ENCODE measurements around the gene NFIX. TPM values are rescaled to one million over a fixed set of nuclear protein-coding genes. Genes with fewer than 3 reads are reported as not detected.

The NFIX gene
- total and polyA plus RNA-seq, 2 of the 13 experiments (the other 11 are each of a cell fraction or from before 2014, with no cell fraction given) = 3.4 to 5.4 TPM

DNA sequence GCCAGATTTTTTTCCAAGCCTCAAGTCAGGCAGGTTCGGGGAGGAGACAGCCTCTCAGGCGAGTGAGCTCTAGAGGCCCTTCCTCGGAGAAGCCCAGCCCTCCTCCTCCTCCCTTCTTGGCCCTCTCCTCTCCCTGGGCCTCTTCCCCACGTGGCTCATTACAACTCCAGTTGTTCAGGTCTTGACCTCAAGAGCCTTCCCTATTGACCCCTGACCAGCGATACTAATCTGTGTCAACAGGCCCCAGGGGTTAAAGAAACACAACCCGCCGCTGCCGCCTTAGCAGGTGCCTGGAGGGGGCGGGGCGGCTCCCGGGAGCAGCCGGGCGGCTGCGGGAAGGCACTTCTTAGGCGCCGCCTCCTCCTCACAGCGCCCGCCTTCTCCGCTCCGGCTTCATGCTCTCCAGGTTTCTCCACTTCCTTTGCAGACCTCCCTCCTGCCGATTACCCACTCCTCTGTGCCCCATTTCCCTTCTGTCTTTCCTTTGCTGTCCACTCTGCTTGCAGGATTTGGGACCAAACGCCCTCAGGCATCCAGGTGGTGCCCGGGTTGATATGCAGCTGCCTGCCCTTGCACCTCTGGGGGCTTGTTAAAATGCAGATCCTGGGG lies 56.4 kb downstream of the NFIX start (continued):
- TF ChIP-seq ZNF281 (CRISPR knock-in tag; IDR thresholded peaks at IDR 0.05; ENCODE audit: borderline replicate concordance) = peak; percentile 90
- TF ChIP-seq ZNF639 (CRISPR knock-in tag; conservative IDR thresholded peaks at IDR 0.05) = 0 out of 2 replicates have a peak, but pooled peaks have one; percentile 35
- TF ChIP-seq, protein P1, sequence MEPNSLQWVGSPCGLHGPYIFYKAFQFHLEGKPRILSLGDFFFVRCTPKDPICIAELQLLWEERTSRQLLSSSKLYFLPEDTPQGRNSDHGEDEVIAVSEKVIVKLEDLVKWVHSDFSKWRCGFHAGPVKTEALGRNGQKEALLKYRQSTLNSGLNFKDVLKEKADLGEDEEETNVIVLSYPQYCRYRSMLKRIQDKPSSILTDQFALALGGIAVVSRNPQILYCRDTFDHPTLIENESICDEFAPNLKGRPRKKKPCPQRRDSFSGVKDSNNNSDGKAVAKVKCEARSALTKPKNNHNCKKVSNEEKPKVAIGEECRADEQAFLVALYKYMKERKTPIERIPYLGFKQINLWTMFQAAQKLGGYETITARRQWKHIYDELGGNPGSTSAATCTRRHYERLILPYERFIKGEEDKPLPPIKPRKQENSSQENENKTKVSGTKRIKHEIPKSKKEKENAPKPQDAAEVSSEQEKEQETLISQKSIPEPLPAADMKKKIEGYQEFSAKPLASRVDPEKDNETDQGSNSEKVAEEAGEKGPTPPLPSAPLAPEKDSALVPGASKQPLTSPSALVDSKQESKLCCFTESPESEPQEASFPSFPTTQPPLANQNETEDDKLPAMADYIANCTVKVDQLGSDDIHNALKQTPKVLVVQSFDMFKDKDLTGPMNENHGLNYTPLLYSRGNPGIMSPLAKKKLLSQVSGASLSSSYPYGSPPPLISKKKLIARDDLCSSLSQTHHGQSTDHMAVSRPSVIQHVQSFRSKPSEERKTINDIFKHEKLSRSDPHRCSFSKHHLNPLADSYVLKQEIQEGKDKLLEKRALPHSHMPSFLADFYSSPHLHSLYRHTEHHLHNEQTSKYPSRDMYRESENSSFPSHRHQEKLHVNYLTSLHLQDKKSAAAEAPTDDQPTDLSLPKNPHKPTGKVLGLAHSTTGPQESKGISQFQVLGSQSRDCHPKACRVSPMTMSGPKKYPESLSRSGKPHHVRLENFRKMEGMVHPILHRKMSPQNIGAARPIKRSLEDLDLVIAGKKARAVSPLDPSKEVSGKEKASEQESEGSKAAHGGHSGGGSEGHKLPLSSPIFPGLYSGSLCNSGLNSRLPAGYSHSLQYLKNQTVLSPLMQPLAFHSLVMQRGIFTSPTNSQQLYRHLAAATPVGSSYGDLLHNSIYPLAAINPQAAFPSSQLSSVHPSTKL (CRISPR knock-in tag; IDR thresholded peaks at IDR 0.05) = peak; percentile 86
- peak; percentile 81 for TF ChIP-seq ISL2 (CRISPR knock-in tag; IDR thresholded peaks at IDR 0.05)
- TF ChIP-seq ZNF468 (CRISPR knock-in tag; IDR thresholded peaks at IDR 0.05) = no peak
- TF ChIP-seq SP1 (IDR thresholded peaks at IDR 0.05) = no peak
- no peak; the same call in 1 of the 2 replicates for TF ChIP-seq SP1 (CRISPR knock-in tag; IDR thresholded peaks at IDR 0.05)
- peak; percentile 42; the same call in 1 of the 2 replicates for TF ChIP-seq MED1 (CRISPR knock-in tag; IDR thresholded peaks at IDR 0.05)
- peak; percentile 42; the same call in 1 of the 2 replicates for TF ChIP-seq ZMYM4 (CRISPR knock-in tag; IDR thresholded peaks at IDR 0.05)
- no peak for TF ChIP-seq ZNF644 (CRISPR knock-in tag; IDR thresholded peaks at IDR 0.05; ENCODE audit: low read depth)
- TF ChIP-seq GATAD2A (CRISPR knock-in tag; IDR thresholded peaks at IDR 0.05) = peak; percentile 88
- peak; percentile 99 for TF ChIP-seq NR2F2 (IDR thresholded peaks at IDR 0.05; ENCODE audit: borderline replicate concordance, low read depth)
- TF ChIP-seq HDAC1 (CRISPR knock-in tag; IDR thresholded peaks at IDR 0.05) = peak; percentile 86
- TF ChIP-seq IKZF1 (IDR thresholded peaks at IDR 0.05) = no peak
- TF ChIP-seq KLF6 (CRISPR knock-in tag; IDR thresholded peaks at IDR 0.05) = no peak
- TF ChIP-seq ZZZ3 (CRISPR knock-in tag; IDR thresholded peaks at IDR 0.05; ENCODE audit: borderline replicate concordance) = no peak
- TF ChIP-seq KAT8 (CRISPR knock-in tag; IDR thresholded peaks at IDR 0.05) = peak; percentile 30; the same call in 1 of the 2 replicates
- no peak for TF ChIP-seq ZNF629 (CRISPR knock-in tag; conservative IDR thresholded peaks at IDR 0.05)
- TF ChIP-seq SIX1 (CRISPR knock-in tag; IDR thresholded peaks at IDR 0.05; ENCODE audit: borderline replicate concordance) = peak; percentile 59; the same call in 1 of the 2 replicates
- TF ChIP-seq, protein P2, sequence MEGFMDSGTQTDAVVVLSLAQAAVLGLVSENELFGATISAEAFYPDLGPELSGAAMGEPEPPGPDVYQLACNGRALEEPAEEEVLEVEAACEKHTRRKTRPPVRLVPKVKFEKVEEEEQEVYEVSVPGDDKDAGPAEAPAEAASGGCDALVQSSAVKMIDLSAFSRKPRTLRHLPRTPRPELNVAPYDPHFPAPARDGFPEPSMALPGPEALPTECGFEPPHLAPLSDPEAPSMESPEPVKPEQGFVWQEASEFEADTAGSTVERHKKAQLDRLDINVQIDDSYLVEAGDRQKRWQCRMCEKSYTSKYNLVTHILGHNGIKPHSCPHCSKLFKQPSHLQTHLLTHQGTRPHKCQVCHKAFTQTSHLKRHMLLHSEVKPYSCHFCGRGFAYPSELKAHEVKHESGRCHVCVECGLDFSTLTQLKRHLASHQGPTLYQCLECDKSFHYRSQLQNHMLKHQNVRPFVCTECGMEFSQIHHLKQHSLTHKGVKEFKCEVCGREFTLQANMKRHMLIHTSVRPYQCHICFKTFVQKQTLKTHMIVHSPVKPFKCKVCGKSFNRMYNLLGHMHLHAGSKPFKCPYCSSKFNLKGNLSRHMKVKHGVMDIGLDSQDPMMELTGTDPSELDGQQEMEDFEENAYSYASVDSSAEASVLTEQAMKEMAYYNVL (CRISPR knock-in tag; IDR thresholded peaks at IDR 0.05; ENCODE audit: borderline replicate concordance) = 0 out of 2 replicates have a peak, but pooled peaks have one; percentile 30
- no peak for TF ChIP-seq ZNF3 (CRISPR knock-in tag; IDR thresholded peaks at IDR 0.05)
- 0 out of 2 replicates have a peak, but pooled peaks have one; percentile 0 for TF ChIP-seq CCDC6 (CRISPR knock-in tag; IDR thresholded peaks at IDR 0.05)
